ENCODE results near the gene DEXI.
A peak's percentile ranks its signal among the peaks of the same experiment; 100 is the strongest.
"Not testable (repeated sequence)": the region's sequence is repeated elsewhere in the genome, so short reads cannot be mapped to it uniquely, and the experiment has no call there.

DEXI gene

DNA sequence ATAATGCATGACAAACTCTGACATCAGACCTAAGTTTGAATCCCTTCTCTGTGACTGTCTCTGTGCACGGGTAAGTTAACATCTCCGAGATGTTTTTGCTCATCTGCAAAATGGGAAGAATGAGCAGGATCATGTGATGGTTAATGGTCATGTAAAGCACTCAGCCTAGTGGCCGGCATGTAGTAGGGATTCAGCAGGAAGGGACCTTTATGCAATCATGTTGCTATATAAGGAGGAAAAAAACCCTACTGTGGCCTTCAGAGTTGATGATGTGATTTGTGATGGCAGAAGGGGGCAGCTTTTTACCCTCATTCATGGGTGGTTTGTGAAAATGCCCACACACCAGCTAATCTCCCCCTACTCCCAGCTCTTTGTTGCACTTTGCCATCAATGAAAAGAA, 26.2 kb upstream of the DEXI start:
- no peak for DNase-seq (ENCODE audit: low read depth)

DNA sequence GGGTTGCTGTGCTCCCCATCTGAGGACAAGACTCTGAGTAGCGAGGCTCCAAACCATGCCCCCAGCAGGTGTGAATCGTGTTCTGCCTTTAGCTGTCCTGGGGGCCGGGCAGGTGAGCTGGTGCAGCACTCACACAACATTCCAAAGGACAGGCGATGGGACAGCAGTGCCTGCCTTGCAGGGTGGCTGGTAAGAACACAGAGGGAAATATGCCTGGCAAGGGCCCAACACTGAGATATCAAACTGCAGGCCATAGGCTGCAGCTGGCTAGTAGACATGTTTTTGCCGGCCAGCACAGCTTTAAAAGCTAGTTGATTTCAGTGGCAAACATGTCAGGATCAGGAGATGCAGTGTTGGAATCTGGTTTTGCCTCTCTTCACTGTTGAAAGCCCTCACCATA, 25.7 kb upstream of the DEXI start:
- DNase-seq (ENCODE audit: low read depth) = no peak

DNA sequence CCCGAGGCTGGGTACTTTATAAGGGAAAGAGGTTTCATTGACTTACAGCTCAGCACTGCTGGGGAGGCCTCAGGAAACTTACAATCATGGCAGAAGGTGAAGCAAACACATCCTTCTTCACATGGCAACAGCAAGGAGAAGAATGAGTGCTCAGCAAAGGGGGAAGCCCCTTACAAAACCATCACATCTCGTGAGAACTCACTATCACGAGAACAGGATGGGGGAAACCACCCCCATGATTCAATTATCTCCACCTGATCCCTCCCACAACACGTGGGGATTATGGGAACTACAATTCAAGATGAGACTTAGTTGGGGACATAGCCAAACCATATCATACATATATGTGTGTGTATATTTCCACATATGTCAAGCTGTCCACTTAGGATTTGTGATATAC, 24.3 kb upstream of the DEXI start:
- DNase-seq (ENCODE audit: low read depth) = not testable (repeated sequence)

- DNase-seq (ENCODE audit: low read depth) = no peak
Observed at GRCh38 chr16:10966129-10966528, 23.9 kb upstream of the DEXI start.

GRCh38 chr16:10965440-10966061, 23.3 kb upstream of the DEXI start:
- DNase-seq (ENCODE audit: low read depth) = no peak

DNA sequence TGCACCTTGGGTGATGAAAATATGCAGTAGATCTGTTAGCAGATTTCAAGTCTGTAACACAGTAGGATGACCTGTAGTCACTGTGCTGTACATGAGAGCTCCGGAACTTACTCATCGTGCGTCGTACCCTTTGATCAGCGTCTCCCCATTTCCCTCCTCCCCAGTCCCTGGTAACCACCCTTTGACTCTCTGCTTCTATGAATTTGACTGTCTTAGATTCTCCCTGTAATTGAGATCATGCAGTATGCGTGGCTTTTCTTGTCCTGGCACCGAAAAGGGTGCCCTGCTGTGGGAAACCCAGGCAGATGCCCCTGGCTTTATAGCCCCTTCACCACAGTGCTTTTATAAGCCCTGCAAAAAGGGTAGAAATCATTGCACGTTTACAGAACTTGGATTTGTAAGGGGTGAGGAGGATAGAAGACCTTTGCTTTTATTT, 22.6 kb upstream of the DEXI start:
- no peak for DNase-seq (ENCODE audit: low read depth)

DNA sequence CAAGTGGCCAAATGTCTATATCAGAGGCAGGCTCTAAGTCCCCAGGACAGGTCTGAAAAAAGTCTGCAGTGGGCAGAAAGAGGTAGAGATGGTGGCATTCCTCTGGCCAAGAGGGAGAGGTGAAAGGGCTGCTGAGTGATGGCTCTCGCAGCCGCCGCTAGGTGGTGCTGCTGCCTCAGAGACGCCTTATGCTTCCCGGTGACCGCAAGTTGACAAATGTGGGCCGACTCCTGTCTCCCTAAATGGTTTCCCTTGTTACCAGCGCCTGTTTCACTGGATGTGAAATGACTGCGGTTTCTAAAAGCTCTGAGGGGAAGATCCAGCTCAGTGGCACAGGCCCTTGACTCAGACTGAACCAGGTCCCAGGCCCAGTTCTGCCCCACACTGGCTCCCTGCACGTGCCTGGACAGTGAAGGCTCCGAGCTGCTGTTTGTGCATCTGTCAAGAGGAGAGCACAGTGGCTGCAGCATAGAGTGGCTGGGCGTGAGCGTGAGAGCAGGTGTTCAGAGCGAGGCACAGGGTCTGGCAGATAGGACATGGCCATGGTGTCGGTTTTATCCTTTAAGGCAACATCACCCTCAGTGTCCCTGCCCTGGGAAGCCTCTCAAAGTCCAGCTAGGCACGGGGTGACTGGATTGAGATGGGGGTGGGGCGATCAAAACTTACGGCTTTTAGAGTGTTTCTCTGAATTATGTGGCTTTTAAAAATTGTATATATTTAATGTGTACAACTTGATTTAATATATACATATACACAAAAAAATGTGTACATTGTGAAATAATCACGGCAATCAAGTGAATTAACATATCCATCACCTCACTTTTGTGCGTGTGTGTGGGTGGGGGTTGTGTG, 22.0 kb upstream of the DEXI start:
- peak; percentile 59 for DNase-seq (ENCODE audit: low read depth)

GRCh38 chr16:10961231-10961630, 19.0 kb upstream of the DEXI start:
- no peak for DNase-seq (ENCODE audit: low read depth)

- no peak for DNase-seq (ENCODE audit: low read depth)
Observed at GRCh38 chr16:10959161-10959560, 16.9 kb upstream of the DEXI start.

- no peak for DNase-seq (ENCODE audit: low read depth)
Observed at GRCh38 chr16:10957771-10958482, 15.7 kb upstream of the DEXI start.

DNA sequence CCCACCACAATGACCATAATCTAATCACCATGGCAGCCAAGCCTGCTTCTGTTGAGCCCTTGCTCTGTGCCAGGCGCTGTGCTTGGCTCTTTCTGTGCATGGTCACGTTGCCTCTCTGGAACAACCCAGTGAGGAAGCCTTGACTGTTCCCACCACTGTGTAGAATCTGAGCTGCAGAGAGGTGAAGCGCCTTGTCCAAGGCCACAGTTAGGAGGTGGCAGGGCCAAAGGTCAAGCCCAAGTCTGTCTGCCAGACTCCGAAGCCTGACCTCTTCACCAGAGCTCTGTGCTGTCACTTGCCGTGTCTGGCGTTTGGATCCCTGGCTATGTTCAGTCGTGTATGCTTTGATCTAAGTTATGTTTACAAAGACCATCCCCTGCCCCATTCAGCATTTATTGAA, 12.6 kb upstream of the DEXI start:
- no peak for DNase-seq (ENCODE audit: low read depth)

DNA sequence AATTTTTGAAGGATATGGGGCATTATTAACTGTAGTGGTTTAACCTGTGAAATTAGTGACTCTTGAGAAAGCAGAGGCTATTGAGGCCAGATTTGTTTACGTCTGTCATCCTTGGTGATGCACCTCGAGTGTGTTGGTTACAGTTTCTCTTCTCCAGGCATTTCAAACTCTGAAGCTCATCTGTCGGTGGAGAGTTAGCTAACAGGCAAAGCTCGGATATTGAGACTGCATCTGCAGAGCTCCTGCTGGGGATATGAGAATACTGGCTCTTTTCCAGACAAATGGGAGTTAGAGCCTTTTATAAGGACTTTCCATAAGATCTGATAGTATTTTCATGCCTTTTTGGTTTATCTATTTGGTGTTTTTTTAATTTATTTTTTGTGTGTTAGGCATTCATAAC, 8.8 kb upstream of the DEXI start:
- no peak for DNase-seq (ENCODE audit: low read depth)

- DNase-seq (ENCODE audit: low read depth) = no peak
Observed at GRCh38 chr16:10950393-10950792, 8.1 kb upstream of the DEXI start.

DNA sequence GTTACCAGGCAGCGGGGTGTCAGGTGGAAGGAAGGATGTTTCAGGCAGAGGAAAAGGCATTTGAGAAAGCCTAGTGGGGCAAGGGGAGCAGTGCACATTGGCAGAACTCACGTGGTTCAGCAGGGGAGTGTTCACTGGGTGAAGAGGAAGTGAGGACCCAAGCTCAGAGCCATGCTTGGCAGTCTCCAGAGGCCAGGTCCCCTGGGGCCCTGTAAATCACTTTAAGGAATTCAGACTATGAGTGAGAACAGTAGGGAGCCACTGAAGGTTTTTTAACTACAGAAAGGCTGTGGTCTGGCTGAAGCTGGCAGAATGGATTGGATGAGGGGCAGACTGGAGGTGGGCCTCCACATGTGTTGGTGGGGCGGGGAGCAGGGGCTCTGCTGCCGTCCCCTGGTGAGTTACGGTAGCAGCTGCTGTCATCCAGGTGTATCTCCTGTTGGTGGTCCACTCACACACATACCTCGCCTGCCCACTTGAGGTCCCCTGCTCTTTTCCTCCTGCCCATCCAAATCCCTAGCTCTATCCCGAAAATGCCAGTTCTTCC, 7.2 kb upstream of the DEXI start:
- no peak for DNase-seq (ENCODE audit: low read depth)

DNA sequence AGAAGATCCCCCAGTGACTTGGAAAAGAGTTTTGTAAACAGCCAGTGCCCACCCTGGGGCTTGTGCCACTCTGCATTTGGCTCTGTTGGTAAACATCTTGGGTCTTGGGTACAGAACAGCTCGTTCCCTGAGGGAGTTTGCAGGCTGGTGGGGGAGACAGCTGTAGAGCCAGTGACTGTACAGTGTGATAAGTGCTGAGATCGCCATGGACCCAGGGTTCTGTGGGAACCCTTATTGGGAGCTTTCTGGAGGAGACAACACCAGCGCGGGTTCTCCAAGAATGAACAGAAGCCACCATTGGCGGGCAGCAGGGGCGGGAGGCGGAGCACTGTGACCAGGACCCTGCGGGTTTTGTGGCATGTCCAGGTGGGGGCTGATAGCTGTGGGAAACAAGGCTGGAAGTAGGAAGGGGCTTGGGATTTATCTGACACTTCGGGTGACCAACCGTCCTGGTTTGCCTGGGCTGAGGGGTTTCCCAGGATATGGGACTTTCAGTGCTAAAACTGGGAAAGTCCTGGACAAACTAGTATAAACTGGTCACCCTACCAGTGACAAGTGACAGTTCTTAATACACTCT, 5.0 kb upstream of the DEXI start:
- DNase-seq (ENCODE audit: low read depth) = no peak

- no peak for DNase-seq (ENCODE audit: low read depth)
Observed at GRCh38 chr16:10946308-10946707, 4.0 kb upstream of the DEXI start.

GRCh38 chr16:10945065-10945787, 3.0 kb upstream of the DEXI start:
- DNase-seq (ENCODE audit: low read depth) = no peak

- peak; percentile 94 for DNase-seq (ENCODE audit: low read depth)
Observed at GRCh38 chr16:10944249-10945064, 2.2 kb upstream of the DEXI start, which contains the start of gene CLEC16A. Gene CLEC16A (plus strand): TSS chr16:10944564. CDS start chr16:10944718, 154 bp downstream.

DNA sequence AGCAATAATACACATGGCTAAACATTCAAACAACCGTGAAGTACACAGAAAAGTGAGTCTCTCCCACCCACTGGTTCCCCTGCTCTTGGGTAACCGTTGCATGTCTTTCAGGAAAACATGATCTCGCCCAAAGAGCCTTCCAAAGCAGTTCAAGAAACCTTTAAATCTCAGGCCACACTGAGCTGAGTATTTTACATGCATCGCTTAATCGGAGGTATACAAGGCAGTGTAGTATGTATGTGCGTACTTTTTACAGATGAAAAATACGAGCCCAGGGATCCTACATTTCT, 741 bp upstream of the DEXI start:
- no peak for DNase-seq (ENCODE audit: low read depth)

GRCh38 chr16:10941935-10942351, 325 bp downstream of the DEXI start:
- DNase-seq (ENCODE audit: low read depth) = not testable (repeated sequence)

Data from stimulated activated CD8-positive, alpha-beta memory T cell treated with anti-CD3 and anti-CD28 coated beads, Interleukin-12 subunit alpha, Interleukin-12 subunit beta, amount 100 ng/mL, for 4 hours (primary cell).